ENCODE data around the gene PRSS22. TPM values are rescaled to one million over a fixed set of nuclear protein-coding genes. Genes with fewer than 3 reads are reported as not detected.
A peak's percentile ranks its signal among the peaks of the same experiment; 100 is the strongest.

Gene PRSS22
- total RNA-seq, 1 experiment from 2014 or later, result 3.9 TPM

DNA sequence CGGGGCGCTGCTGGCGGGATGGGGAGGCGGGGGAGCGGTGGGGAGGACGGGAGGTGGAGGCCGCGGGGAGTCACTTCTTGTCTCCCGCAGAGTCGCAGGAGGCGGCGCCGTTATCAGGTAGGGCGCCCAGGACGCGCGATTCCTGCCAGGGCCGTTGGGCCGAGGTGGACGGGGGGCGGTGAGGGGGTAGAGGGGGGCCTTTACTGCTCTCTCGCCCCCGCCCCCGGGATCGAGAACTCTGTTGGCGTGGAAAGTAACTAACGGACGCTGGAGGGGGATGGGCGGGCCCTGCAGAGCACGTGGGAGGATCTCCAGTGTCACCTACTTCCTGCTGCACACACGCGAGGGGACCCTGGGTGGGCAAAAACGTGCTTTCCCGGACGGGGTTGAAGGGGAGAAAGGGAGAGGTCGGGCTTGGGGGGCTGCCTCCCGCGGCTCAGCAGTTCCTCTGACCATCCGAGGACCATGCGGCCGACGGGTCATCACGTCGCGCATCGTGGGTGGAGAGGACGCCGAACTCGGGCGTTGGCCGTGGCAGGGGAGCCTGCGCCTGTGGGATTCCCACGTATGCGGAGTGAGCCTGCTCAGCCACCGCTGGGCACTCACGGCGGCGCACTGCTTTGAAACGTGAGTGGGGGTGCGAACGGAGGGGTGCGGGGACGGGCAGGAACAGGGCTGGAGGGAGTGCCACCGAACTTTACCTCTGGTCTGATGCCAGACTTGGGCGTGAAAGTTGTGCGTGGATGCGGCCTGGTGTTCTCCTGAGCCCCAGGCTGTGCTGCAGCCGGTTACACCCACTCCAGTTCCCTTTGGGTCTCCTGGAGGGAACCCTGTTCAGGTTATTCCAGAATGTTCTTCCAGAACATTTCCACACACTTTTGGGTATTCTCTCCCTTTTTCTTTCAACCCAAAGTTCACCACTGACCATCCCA lies 40.4 kb downstream of the PRSS22 start (continued):
- TF ChIP-seq, protein P1, sequence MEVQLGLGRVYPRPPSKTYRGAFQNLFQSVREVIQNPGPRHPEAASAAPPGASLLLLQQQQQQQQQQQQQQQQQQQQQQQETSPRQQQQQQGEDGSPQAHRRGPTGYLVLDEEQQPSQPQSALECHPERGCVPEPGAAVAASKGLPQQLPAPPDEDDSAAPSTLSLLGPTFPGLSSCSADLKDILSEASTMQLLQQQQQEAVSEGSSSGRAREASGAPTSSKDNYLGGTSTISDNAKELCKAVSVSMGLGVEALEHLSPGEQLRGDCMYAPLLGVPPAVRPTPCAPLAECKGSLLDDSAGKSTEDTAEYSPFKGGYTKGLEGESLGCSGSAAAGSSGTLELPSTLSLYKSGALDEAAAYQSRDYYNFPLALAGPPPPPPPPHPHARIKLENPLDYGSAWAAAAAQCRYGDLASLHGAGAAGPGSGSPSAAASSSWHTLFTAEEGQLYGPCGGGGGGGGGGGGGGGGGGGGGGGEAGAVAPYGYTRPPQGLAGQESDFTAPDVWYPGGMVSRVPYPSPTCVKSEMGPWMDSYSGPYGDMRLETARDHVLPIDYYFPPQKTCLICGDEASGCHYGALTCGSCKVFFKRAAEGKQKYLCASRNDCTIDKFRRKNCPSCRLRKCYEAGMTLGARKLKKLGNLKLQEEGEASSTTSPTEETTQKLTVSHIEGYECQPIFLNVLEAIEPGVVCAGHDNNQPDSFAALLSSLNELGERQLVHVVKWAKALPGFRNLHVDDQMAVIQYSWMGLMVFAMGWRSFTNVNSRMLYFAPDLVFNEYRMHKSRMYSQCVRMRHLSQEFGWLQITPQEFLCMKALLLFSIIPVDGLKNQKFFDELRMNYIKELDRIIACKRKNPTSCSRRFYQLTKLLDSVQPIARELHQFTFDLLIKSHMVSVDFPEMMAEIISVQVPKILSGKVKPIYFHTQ (CRISPR knock-in tag; IDR thresholded peaks at IDR 0.05), result no peak
- TF ChIP-seq, protein P2, sequence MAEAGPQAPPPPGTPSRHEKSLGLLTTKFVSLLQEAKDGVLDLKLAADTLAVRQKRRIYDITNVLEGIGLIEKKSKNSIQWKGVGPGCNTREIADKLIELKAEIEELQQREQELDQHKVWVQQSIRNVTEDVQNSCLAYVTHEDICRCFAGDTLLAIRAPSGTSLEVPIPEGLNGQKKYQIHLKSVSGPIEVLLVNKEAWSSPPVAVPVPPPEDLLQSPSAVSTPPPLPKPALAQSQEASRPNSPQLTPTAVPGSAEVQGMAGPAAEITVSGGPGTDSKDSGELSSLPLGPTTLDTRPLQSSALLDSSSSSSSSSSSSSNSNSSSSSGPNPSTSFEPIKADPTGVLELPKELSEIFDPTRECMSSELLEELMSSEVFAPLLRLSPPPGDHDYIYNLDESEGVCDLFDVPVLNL (CRISPR knock-in tag; IDR thresholded peaks at IDR 0.05; ENCODE audit: borderline replicate concordance, low read depth), result no peak
- TF ChIP-seq, protein P3, sequence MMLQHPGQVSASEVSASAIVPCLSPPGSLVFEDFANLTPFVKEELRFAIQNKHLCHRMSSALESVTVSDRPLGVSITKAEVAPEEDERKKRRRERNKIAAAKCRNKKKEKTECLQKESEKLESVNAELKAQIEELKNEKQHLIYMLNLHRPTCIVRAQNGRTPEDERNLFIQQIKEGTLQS (CRISPR knock-in tag; conservative IDR thresholded peaks at IDR 0.05), result no peak
- TF ChIP-seq ZNF416 (CRISPR knock-in tag; IDR thresholded peaks at IDR 0.05), result no peak
- TF ChIP-seq ZNF281 (CRISPR knock-in tag; IDR thresholded peaks at IDR 0.05), result no peak
- no peak for TF ChIP-seq RORB (CRISPR knock-in tag; IDR thresholded peaks at IDR 0.05)
- TF ChIP-seq CREB1 (CRISPR knock-in tag; IDR thresholded peaks at IDR 0.05), result no peak
- TF ChIP-seq TCF7 (CRISPR knock-in tag; IDR thresholded peaks at IDR 0.05; ENCODE audit: low read depth), result no peak

GRCh38 chr16:2816751-2817339 lies 41.1 kb downstream of the PRSS22 start, which contains the start of gene PRSS21:
Gene PRSS21, plus strand, starts transcription at chr16:2817237. Its CDS starts 32 bp downstream, at chr16:2817269.
- POLR2A ChIA-PET, result no interaction called here
- H3K27me3 Mint-ChIP-seq (ENCODE audit: low read depth), result no peaks in the 10 kb centered on the region
- CTCF ChIA-PET, result interaction anchor here (0.6 to 2.2 kb wide), 26 partner anchors 9 to 285 kb away, joined by 3 to 25 read pairs (median 4); partner anchors contain the start of genes FLYWCH2 and PRSS41
- TF ChIP-seq CTCF (IDR thresholded peaks at IDR 0.05) (peak; percentile 68), SMAD4 (CRISPR knock-in tag; IDR thresholded peaks at IDR 0.05) (no peak)
- no peak within 1 kb of the TSS for H3K27ac Mint-ChIP-seq
- no peak within 1 kb of the TSS for H3K4me3 Mint-ChIP-seq
- H3K4me1 Mint-ChIP-seq, result no peaks in the 10 kb centered on the region
- ATAC-seq (peak; percentile 83), DNase-seq (ENCODE audit: low spot score) (peak; percentile 67)
- H3K9me3 Mint-ChIP-seq, result no peaks in the 10 kb centered on the region
- no peaks in the 10 kb centered on the region for H3K36me3 Mint-ChIP-seq

DNA sequence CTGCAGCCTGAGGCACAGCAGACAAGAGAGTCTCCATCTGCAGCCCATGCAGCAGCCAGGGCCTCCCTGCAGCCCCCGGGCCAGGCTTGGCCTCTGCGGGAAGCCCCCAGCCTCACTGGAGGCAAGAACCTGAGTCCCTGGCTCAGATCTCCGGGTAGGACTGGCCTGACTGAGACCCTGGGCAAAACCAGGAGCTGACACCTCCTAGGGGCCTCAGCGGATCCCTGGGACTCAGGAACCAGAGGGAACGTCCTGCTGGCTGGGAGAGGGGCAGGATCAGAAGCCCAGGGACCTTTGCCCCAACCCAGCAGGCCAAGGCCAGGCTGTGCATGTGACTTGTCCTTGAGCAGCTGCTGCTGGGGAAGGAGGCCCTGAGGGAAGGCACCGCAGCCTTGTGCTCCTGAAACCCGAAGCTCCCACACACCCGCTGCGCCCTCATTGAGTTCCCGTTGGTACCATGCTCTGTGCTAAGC lies 42.6 kb downstream of the PRSS22 start:
- Mint-ChIP-seq H3K27me3 (ENCODE audit: low read depth) (no peaks in the 10 kb centered on the region; the same call in 1 of the 2 replicates), H3K4me1 (no peaks in the 10 kb centered on the region), H3K4me3 (no peak overlapping the region), H3K36me3 (no peaks in the 10 kb centered on the region), H3K9me3 (no peaks in the 10 kb centered on the region), H3K27ac (no peak overlapping the region)
- CTCF ChIA-PET, result interaction anchor here (1.1 to 2.2 kb wide), 3 partner anchors 18 to 53 kb away, joined by 4 to 25 read pairs (median 5); partner anchors contain the start of gene PRSS41
- ATAC-seq (no peak), DNase-seq (ENCODE audit: low spot score) (no peak)
- POLR2A ChIA-PET, result interaction anchor here (0.5 kb wide), 1 partner anchor 923 kb away, joined by 5 read pairs; no protein-coding TSS in a partner anchor
- no peak for TF ChIP-seq FOXP1 (CRISPR knock-in tag; IDR thresholded peaks at IDR 0.05; ENCODE audit: borderline replicate concordance)
- TF ChIP-seq E2F5 (CRISPR knock-in tag; IDR thresholded peaks at IDR 0.05), result no peak
- TF ChIP-seq TP53 (CRISPR knock-in tag; IDR thresholded peaks at IDR 0.05), result no peak
- no peak for TF ChIP-seq NR3C1 (CRISPR knock-in tag; conservative IDR thresholded peaks at IDR 0.05; ENCODE audit: low read depth)
- no peak for TF ChIP-seq GABPB1 (CRISPR knock-in tag; IDR thresholded peaks at IDR 0.05)
- no peak for TF ChIP-seq ELF4 (CRISPR knock-in tag; IDR thresholded peaks at IDR 0.05; ENCODE audit: low read depth)
- no peak for TF ChIP-seq ZNF121 (CRISPR knock-in tag; IDR thresholded peaks at IDR 0.05)
- no peak for TF ChIP-seq ZBTB43 (CRISPR knock-in tag; IDR thresholded peaks at IDR 0.05)
- TF ChIP-seq SMAD3 (CRISPR knock-in tag; IDR thresholded peaks at IDR 0.05; ENCODE audit: borderline replicate concordance), result no peak
- no peak for TF ChIP-seq ZNF671 (CRISPR knock-in tag; IDR thresholded peaks at IDR 0.05)

Measured in WTC11 (cell line).